ENCODE data around the gene TREX2. TPM values are rescaled to one million over a fixed set of nuclear protein-coding genes. Genes with fewer than 3 reads are reported as not detected.

TREX2 gene
- total and polyA plus RNA-seq, 2 of the 8 experiments (the other 6 are each of a cell fraction or from before 2014, with no cell fraction given): 0.71 to 0.80 TPM

DNA sequence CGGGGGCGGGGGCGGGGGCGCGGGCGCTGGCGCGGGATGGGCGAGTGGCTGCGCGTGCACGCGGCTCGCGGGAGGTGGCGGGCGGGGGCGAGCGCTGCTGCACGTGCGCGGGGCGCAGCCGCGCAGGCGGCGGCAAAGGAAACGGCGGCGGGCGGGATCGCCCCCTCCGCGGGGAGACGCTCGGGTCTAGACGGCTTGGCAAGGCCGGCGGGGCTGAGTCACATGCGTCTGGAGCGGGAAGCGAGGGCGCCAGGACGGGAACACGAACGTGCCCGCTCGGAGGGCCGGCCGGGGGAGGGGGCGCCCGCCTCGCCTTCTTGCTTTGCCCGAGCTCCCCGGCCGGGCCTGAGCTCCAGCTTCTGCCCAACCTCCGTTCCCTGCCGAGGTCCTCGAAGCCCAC is 28.9 kb upstream of the TREX2 start:
- H3K9me3 ChIP-seq (ENCODE audit: insufficient read depth in 2 of 2, low read depth in 1 of 2, low read length in 1 of 2): no peaks in the 10 kb centered on the region
- H3K4me2 ChIP-seq (ENCODE audit: insufficient read depth in 1 of 2, low read depth in 2 of 2, low read length in 2 of 2): peak overlapping the region; percentile 42 to 49; a peak in 2 of 4 replicates
- CTCF ChIA-PET (ENCODE audit: partially characterized antibody): interaction anchor here (1.2 kb wide), 1 partner anchor 20 kb away, joined by 3 read pairs; the partner anchor contains the start of gene BGN

More for the DNA sequence above, 28.9 kb upstream of the TREX2 start:
- H2AK5ac ChIP-seq (ENCODE audit: low read depth, low read length): no peak overlapping the region
- H3K79me1 ChIP-seq (ENCODE audit: low read depth, low read length): no peaks in the 10 kb centered on the region
- no peak overlapping the region for H2BK15ac ChIP-seq (ENCODE audit: low read length)
- no peak overlapping the region for H3K14ac ChIP-seq (ENCODE audit: insufficient read length)
- peaks cover 0 to 2% of the 10 kb centered on the region in 2 experiments; a peak in 1 of 4 replicates for H3K79me2 ChIP-seq (ENCODE audit: control insufficient read depth in 1 of 2, insufficient read depth in 2 of 2, low read length in 2 of 2)
- H3K36me3 ChIP-seq (ENCODE audit: control insufficient read depth in 2 of 4, insufficient read depth in 4 of 4, low read length in 3 of 4): no peaks in the 10 kb centered on the region
- DNase-seq (ENCODE audit: low read depth in 1 of 2, low spot score in 2 of 2): no peak
- H3K27me3 ChIP-seq (replicated peaks in 1 of 4; ENCODE audit: control insufficient read depth in 3 of 4, extremely low read depth in 1 of 4, insufficient read depth in 3 of 4, low read length in 3 of 4): peaks cover 5 to 24% (median 18%) of the 10 kb centered on the region in 4 experiments; a peak in 6 of 7 replicates
- WGBS, 2 experiments (ENCODE audit: extremely low coverage in 1 of 2, insufficient coverage in 1 of 2, insufficient read length in 1 of 2, insufficient replicate concordance in 2 of 2, low coverage in 1 of 2, low lambda C conversion rate in 2 of 2, missing lambda C conversion rate in 1 of 2): 0% methylated on average over 3 of the region's 59 CpGs; no CpG with 5 or more reads in 1 of the 2 experiments
- POLR2A ChIA-PET (ENCODE audit: partially characterized antibody): interaction anchor here (0.9 kb wide), 2 partner anchors 15 to 210 kb away, joined by 3 read pairs; no protein-coding TSS in a partner anchor
- H2BK120ac ChIP-seq (replicated peaks; ENCODE audit: low read depth, low read length): no peak overlapping the region
- peak overlapping the region in 1 of 4 experiments; percentile 40; a peak in 3 of 8 replicates for H3K4me3 ChIP-seq (ENCODE audit: extremely low read depth in 1 of 4, insufficient read depth in 2 of 4, low read depth in 3 of 4, low read length in 4 of 4)
- H3K56ac ChIP-seq (replicated peaks; ENCODE audit: insufficient read length, low read depth, low read length): no peak overlapping the region
- no peak overlapping the region for H3K4ac ChIP-seq (replicated peaks; ENCODE audit: insufficient read length, low read depth, low read length)
- no peak overlapping the region for H4K91ac ChIP-seq (replicated peaks; ENCODE audit: insufficient read length, low read length)
- H2BK20ac ChIP-seq (ENCODE audit: low read length): no peak overlapping the region
- H4K20me1 ChIP-seq (replicated peaks in 1 of 2; ENCODE audit: control insufficient read depth in 1 of 2, insufficient read depth in 2 of 2, low read length in 2 of 2): peaks cover 0 to 1% of the 10 kb centered on the region in 2 experiments
- H3K23ac ChIP-seq (ENCODE audit: insufficient read length): no peak overlapping the region
- no peak overlapping the region; the same call in 1 of the 2 replicates for H4K8ac ChIP-seq (ENCODE audit: extremely low read depth, insufficient read depth, low read length)
- H2AFZ ChIP-seq (ENCODE audit: low read length): no peak overlapping the region
- H2BK5ac ChIP-seq (ENCODE audit: low read depth, low read length): no peak overlapping the region
- H2BK12ac ChIP-seq (ENCODE audit: low read depth, low read length): no peak overlapping the region
- H3K9ac ChIP-seq (replicated peaks in 1 of 4; ENCODE audit: extremely low read depth in 1 of 4, low read depth in 3 of 4, low read length in 3 of 4): no peak overlapping the region
- no peak for FAIRE-seq
- peaks cover 0 to 18% (median 5%) of the 10 kb centered on the region in 4 experiments; a peak in 3 of 7 replicates for H3K4me1 ChIP-seq (replicated peaks in 1 of 4; ENCODE audit: control insufficient read depth in 3 of 4, insufficient read depth in 4 of 4, low read length in 3 of 4)
- H3K23me2 ChIP-seq (ENCODE audit: low read depth, low read length): peaks cover 2% of the 10 kb centered on the region; the same call in 1 of the 2 replicates
- H4K5ac ChIP-seq (ENCODE audit: insufficient read length, low read depth, low read length): no peak overlapping the region
- TF ChIP-seq PHF8 (conservative IDR thresholded peaks at IDR 0.05; ENCODE audit: low read depth, low read length): 0 out of 2 replicates have a peak, but pooled peaks have one; percentile 26
- TF ChIP-seq, protein P1, sequence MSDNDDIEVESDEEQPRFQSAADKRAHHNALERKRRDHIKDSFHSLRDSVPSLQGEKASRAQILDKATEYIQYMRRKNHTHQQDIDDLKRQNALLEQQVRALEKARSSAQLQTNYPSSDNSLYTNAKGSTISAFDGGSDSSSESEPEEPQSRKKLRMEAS (IDR thresholded peaks at IDR 0.05): peak; percentile 88
- TF ChIP-seq, protein P2, sequence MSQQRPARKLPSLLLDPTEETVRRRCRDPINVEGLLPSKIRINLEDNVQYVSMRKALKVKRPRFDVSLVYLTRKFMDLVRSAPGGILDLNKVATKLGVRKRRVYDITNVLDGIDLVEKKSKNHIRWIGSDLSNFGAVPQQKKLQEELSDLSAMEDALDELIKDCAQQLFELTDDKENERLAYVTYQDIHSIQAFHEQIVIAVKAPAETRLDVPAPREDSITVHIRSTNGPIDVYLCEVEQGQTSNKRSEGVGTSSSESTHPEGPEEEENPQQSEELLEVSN (IDR thresholded peaks at IDR 0.05): peak; percentile 92
- TF ChIP-seq HDAC2 (IDR thresholded peaks at IDR 0.05; ENCODE audit: borderline replicate concordance in 1 of 2, low read depth in 2 of 2, low read length in 2 of 2): no peak
- no peak for TF ChIP-seq SAP30 (IDR thresholded peaks at IDR 0.05; ENCODE audit: insufficient read depth, insufficient replicate concordance, low read length)
- H3K18ac ChIP-seq (ENCODE audit: extremely low read depth, low read length): no peak overlapping the region
- H3K27ac ChIP-seq (ENCODE audit: low read depth, low read length): no peak overlapping the region

All from H1 (cell line).